IPS-NIHi7 (cell line): ENCODE data around the gene LMX1B.
A peak's percentile ranks its signal among the peaks of the same experiment; 100 is the strongest.

ENCODE experiments used
- DNase-seq: peaks from one replicate; pipeline ENCODE4 v3.0.0; 2012; ENCODE audit warnings: mixed read lengths; ENCODE audit errors: extremely low spot score

Gene LMX1B

DNA sequence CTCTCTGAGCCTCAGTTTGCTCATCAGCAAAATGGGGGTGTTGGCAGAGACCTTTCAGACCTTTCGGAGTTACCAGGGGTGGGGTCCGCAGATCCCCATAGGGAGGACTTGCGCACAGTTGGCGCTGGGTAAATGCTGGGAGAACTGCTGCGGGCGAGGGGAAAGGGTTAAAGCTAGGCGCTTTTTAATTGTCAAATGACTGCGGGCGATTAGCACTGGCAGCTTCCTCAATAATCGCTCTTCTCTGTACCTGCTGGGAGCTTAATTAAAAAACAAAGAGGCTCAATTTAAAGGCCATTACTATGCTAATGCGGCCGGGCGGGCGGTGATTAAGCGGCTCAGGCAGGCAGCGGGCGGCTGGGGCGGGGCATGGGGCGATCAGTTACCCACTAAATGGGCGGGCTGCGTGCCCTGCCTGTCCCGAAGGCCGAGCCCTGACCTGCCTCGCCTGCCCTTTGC, 63.0 kb downstream of the LMX1B start:
- DNase-seq = peak; percentile 90

- no peak for DNase-seq
Observed at GRCh38 chr9:126677188-126678084, 63.7 kb downstream of the LMX1B start.

GRCh38 chr9:126678989-126679388, 65.3 kb downstream of the LMX1B start:
- no peak for DNase-seq

DNA sequence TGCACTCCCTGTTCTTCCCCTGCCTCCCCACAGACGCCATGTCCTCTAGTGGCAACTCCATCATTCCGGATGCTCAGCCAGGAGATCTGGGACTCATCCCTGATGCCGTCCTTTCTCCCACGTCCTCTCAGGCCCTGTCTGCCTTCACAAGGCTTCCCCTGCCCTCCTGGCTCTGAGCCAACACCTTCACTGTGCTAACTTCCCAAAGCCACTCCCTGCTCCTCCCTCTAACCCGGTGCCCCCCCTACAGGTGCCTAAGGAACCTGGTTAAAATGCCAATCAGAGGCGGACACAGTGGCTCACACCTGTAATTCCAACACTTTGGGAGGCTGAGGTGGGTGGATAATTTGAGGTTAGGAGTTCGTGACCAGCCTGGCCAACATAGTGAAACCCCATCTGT, 67.6 kb downstream of the LMX1B start:
- DNase-seq = no peak

- no peak for DNase-seq
Observed at GRCh38 chr9:126682113-126682810, 68.5 kb downstream of the LMX1B start.

- no peak for DNase-seq
Observed at GRCh38 chr9:126682928-126683697, 69.4 kb downstream of the LMX1B start.

- DNase-seq = no peak
Observed at GRCh38 chr9:126683698-126684044, 69.9 kb downstream of the LMX1B start.

GRCh38 chr9:126684345-126684744, 70.6 kb downstream of the LMX1B start:
- no peak for DNase-seq

DNA sequence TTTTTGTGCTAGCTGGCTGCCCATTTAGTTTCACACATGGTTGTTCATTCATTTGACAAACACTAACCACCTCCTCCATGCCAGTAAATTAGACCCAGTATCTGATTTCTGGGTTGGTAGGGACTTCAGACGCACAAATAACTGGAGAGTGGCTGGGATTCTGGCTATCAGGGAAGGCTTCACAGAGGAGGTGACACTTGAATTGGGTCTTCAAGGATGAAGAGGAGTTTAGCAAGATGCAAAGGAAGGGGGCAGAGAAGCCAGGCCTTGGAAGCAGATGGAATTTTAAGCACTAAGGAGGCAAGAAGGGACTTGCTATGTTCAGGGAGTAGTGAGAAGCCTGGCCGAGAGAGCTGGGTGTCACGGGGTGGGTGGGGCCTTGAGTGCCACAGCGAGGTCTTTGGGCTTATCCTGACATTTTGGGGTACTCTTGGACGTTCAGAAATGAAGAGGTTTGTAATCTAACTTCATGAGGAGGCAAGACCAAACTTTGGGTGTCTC, 71.3 kb downstream of the LMX1B start:
- DNase-seq = no peak

DNA sequence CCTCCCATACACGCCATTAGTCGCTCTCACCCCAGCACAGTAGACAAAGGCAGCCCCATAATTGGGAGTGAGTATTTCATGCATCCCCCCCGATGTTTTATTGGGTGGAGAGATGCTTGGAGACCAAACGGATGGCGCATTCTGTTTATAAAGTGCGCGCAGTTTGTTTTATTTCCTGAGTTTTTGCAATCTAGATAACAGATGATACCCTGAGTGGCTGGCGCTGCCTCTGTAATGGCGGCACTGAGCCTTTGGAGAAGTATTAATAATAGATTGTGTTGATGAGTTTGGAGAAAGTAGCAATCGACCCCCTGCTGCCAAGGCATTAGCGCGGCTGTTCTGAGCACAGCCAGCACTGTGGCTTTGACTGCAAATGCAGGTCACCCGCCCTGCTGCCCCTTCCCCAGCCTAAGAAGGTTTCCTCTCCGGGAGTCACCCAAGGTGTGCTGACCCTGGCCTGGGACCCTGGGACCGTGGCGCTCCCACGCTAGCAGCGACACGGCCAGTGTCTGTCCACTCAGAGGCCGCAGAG, 74.3 kb downstream of the LMX1B start:
- DNase-seq = no peak

GRCh38 chr9:126688617-126689016, 74.9 kb downstream of the LMX1B start:
- DNase-seq = no peak

GRCh38 chr9:126689027-126689825, 75.5 kb downstream of the LMX1B start:
- no peak for DNase-seq

DNA sequence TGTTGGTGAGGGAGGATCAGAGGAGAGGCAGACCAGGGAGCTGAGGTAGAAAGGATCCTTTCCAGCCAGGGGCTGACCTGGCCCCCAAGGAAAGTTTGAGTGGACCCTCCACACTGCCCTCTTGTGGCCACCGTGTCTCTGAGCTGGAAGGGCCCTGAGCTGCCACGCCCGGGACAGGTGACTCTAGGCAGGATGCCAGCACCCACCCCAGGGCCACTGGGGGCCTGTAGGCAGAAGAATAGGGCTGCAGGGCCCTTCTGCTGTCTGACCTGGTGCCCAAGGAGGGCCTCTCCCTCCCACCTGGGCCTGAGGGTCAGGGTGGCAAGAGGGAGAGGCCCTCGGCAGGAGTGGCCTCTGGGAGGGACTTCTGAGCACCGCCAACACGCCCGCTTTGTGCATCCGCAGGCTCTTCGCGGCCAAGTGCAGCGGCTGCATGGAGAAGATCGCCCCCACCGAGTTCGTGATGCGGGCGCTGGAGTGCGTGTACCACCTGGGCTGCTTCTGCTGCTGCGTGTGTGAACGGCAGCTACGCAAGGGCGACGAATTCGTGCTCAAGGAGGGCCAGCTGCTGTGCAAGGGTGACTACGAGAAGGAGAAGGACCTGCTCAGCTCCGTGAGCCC, 76.8 kb downstream of the LMX1B start:
- peak; percentile 81 for DNase-seq

- no peak for DNase-seq
Observed at GRCh38 chr9:126692041-126692758, 78.5 kb downstream of the LMX1B start.

DNA sequence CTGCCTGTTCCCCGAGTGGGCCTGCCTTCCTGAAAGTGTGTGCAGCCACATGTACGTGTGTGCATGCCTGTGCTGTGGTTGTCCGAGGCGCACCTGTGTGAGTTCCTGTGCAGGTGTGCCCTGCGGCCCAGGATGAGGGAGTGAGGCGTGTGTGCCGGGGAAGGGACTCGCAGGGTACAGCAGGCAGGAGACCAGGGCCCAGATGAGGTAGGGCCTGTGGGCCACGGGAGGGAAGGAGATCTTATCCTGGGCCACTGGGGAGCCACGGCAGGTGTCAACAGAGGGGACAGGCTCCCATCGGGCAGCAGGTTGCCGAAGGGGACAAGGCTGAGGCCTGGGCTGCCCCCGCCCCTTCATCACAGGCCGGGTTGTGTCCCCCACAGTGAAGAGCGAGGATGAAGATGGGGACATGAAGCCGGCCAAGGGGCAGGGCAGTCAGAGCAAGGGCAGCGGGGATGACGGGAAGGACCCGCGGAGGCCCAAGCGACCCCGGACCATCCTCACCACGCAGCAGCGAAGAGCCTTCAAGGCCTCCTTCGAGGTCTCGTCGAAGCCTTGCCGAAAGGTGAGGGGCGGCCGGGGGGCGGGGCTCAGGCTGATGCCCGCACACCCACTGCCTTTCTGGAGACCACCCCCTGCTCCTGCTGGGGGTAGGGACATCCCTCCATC, 79.2 kb downstream of the LMX1B start:
- no peak for DNase-seq

GRCh38 chr9:126693428-126693944, 79.8 kb downstream of the LMX1B start:
- DNase-seq = no peak

DNA sequence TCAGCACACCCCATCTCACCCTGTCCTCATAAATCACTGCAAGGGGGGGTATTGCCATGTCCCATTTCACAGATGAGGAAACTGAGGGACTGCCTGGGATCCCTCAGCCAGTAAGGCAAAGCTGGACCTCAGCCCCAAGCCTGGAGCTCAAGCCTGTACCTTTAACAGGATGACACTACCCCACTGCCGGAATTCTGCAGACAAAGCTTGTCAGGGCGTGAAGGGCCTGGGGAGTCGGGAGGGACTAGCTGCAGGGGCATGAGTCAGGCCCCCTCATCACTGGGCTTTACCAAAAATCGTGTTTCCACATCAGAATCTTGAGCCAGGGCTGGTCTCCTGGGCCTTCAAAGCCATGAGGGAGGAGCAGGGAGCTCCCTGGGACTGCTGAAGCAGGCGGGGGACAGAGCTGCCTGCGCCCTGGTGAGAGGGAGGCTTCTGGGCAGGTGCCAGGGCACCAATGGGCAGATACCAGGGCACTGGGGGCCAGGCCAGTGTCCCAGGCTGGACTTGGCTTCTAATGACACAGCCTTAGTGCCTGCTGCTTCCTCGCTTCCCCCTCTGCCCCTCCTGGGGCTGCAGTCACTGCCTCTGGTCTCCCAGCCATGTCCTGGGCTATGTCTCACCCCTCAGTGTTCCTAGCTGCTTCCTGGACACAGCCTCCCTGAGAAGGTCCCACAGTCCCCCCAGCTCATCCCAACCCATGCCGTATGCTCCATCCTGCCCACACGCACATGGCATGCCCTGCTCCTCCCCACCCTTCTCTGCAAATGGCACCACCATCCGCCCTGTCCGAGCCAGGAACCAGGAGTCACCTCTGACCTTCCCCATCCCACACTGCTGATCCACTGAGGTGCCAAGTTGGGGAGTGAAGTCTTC, 80.7 kb downstream of the LMX1B start:
- DNase-seq = no peak

- no peak for DNase-seq
Observed at GRCh38 chr9:126695186-126695585, 81.5 kb downstream of the LMX1B start.
